Transverse colon (tissue), 3 donors: Measurements from ENCODE around the gene ZNF784.

Experiments
- CTCF ChIP-seq, 5 experiments: fragments of 200-600 bp in 3 of 5; fragments of 450-650 bp in 2 of 5; sonication (generic) in 3 of 5; IDR thresholded peaks; 1 replicate in 2 of 5; 2 replicates in 3 of 5; pipeline ENCODE4 v1.5.1; 2016 to 2017; ENCODE audit warnings: antibody characterized with exemption in 5 of 5, inconsistent platforms in 3 of 5, mild to moderate bottlenecking in 2 of 5, moderate library complexity in 1 of 5
- EP300 ChIP-seq: sonication (generic); formaldehyde crosslinking; IDR thresholded peaks from one replicate; pipeline ENCODE4 v1.6.1; 2017; ENCODE audit warnings: antibody characterized with exemption, low read depth
- POLR2A ChIP-seq: fragments of 450-650 bp; IDR thresholded peaks from one replicate; pipeline ENCODE4 v1.6.1; 2016; ENCODE audit warnings: antibody characterized with exemption, mild to moderate bottlenecking, moderate library complexity

- TF ChIP-seq CTCF (IDR thresholded peaks at IDR 0.05) (no peak), POLR2A (no peak), EP300 (no peak)
Observed at GRCh38 chr19:55663846-55664536, 39.6 kb upstream of the ZNF784 start.
